ENCODE data around the gene TIMM13.
"Not testable (repeated sequence)": the region's sequence is repeated elsewhere in the genome, so short reads cannot be mapped to it uniquely, and the experiment has no call there.

The TIMM13 gene

DNA sequence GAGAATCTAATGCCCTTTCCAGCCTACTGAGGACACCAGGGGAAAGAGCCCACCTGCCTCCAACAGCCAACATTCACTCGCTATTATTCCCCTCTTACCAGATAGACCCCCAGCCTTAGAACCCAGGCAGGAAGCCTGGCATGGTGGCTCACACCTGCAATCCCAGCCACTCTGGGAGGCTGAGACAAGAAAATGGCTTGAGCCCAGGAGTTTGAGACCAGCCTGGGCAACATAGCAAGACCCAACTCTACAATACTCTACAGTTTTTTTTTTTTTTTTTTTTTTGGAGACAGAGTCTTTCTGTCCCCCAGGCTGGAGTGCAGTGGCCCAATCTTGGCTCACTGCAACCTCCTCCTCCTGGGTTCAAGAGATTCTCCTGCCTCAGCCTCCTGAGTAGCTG lies 32.9 kb upstream of the TIMM13 start:
- TF ChIP-seq, protein P1, sequence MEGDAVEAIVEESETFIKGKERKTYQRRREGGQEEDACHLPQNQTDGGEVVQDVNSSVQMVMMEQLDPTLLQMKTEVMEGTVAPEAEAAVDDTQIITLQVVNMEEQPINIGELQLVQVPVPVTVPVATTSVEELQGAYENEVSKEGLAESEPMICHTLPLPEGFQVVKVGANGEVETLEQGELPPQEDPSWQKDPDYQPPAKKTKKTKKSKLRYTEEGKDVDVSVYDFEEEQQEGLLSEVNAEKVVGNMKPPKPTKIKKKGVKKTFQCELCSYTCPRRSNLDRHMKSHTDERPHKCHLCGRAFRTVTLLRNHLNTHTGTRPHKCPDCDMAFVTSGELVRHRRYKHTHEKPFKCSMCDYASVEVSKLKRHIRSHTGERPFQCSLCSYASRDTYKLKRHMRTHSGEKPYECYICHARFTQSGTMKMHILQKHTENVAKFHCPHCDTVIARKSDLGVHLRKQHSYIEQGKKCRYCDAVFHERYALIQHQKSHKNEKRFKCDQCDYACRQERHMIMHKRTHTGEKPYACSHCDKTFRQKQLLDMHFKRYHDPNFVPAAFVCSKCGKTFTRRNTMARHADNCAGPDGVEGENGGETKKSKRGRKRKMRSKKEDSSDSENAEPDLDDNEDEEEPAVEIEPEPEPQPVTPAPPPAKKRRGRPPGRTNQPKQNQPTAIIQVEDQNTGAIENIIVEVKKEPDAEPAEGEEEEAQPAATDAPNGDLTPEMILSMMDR (IDR thresholded peaks at IDR 0.05; ENCODE audit: control extremely low read depth, extremely low read depth, low read depth, missing control alignments) = no peak
- ChIA-PET POLR2A (no interaction called here), CTCF (no interaction called here)
- DNase-seq (ENCODE audit: extremely low spot score) = no peak

DNA sequence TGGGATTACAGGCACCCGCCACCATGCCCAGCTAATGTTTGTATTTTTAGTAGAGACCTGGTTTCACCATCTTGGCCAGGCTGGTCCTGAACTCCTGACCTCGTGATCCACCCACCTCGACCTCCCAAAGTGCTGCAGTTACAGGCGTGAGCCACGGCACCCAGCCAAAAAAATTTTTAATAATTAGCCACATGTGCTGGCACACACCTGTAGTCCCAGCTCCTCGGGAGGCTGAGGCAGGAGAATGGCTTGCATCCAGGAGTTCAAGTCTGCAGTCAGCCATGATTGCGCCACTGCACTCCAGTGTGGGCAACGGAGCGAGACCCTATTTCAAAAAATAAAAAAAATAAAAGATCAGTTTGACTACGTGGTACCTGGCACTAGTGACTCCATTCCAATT lies 31.4 kb upstream of the TIMM13 start:
- DNase-seq (ENCODE audit: extremely low spot score); CTCF ChIA-PET: not testable (repeated sequence)
- POLR2A ChIA-PET = interaction anchor here (1.0 kb wide), 1 partner anchor 17 kb away, joined by 4 read pairs; the partner anchor contains the start of gene GADD45B

DNA sequence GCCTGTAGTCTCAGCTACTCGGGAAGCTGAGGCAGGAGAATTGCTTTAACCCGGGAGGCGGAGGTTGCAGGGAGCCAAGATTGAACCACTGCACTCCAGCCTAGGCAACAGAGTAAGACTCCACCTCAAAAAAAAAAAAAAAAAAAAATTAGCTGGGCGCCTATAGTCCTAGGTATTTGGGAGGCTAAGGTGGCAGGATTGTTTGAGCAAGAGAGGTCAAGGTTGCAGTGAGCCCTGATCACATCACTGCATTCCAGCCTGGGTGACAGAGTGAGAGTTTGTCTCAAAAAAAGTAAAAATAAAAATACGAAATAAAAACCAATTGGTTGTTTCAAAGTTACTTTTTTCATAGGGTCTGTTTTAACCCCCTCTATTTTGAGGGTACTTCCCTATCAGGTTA lies 30.7 kb upstream of the TIMM13 start:
- ChIA-PET CTCF (no interaction called here), POLR2A (interaction anchor here (1.0 to 2.9 kb wide), 2 partner anchors 18 to 20 kb away, joined by 4 to 45 read pairs; partner anchors contain the start of gene GADD45B)
- no peak for DNase-seq (ENCODE audit: extremely low spot score)
- TF ChIP-seq, protein P1 (IDR thresholded peaks at IDR 0.05; ENCODE audit: control extremely low read depth, extremely low read depth, low read depth, missing control alignments) = no peak

DNA sequence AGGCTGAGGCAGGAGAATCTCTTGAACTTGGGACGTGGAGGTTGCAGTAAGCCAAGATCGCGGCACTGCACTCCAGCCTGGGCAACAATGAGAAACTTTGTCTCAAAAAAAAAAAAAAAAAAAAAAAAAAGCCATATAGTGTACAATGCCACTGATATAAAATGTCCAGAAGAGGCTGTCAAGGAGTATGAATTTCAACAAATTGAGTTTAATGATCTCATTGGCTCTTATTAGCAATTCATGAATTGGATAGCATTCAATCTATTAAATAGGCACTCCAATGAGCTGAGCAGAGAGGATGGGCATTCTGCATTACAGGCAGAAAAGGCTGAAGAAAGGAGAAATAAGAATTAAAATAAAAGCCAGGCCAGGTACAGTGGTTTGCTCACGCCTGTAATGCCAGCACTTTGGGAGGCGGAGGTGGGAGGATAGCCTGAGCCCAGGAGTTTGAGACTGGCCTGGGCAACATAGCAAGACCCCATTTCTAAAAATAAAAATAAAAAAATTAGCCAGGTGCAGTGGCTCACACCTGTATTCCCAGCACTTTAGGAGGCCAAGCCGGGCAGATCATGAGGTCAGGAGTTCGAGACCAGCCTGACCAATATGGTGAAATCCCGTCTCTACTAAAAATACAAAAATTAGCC lies 30.1 kb upstream of the TIMM13 start:
- CTCF ChIA-PET = interaction anchor here (1.2 to 1.4 kb wide), 3 partner anchors 11 to 191 kb away, joined by 5 to 10 read pairs (median 6); no protein-coding TSS in a partner anchor
- TF ChIP-seq, protein P1 (IDR thresholded peaks at IDR 0.05; ENCODE audit: control extremely low read depth, extremely low read depth, low read depth, missing control alignments) = no peak
- no peak for DNase-seq (ENCODE audit: extremely low spot score)
- POLR2A ChIA-PET = interaction anchor here (0.6 to 2.9 kb wide), 2 partner anchors 13 to 20 kb away, joined by 4 to 45 read pairs; partner anchors contain the start of gene GADD45B

DNA sequence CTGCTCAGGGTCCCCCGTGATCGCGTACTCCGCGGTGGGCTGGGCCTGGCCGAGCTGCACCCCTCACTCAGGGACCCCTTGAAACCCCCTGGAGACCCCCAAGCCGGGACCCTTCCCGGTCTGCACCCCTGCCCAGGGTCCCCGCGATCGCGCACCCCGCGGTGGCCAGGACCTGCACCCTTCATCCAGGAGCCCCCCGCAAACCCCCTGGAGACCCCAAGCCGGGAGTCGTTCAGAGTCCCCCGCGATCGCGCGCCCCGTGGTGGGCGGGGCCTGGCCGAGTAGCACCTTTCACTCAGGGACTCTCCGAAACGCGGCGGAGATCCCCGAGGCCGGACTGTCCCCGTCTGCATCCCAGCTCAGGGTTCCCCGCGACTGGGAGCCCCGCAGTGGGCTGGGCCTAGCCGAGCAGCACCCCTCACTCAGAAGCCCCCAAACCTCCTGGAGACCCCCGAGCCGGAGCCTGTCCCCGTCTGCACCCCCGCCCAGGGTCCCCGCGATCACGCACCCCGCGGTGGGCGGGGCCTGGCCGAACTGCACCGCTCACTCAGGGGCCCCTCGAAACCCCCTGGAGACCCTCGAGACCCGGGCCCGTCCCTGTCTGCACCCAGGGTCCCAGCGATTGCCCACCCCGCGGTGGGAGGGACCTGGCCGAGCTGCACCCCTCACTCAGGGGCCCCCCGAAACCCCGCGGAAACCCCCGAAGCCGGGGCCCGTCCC lies 28.6 kb upstream of the TIMM13 start:
- TF ChIP-seq, protein P1 (IDR thresholded peaks at IDR 0.05; ENCODE audit: control extremely low read depth, extremely low read depth, low read depth, missing control alignments) = no peak
- DNase-seq (ENCODE audit: extremely low spot score) = peak; percentile 86
- ChIA-PET CTCF (interaction anchor here (0.7 to 1.5 kb wide), 8 partner anchors 13 to 192 kb away, joined by 3 to 10 read pairs (median 6); no protein-coding TSS in a partner anchor), POLR2A (interaction anchor here (1.6 to 2.9 kb wide), 2 partner anchors 22 to 28 kb away, joined by 4 to 45 read pairs; partner anchors contain the start of genes GADD45B and TIMM13)

DNA sequence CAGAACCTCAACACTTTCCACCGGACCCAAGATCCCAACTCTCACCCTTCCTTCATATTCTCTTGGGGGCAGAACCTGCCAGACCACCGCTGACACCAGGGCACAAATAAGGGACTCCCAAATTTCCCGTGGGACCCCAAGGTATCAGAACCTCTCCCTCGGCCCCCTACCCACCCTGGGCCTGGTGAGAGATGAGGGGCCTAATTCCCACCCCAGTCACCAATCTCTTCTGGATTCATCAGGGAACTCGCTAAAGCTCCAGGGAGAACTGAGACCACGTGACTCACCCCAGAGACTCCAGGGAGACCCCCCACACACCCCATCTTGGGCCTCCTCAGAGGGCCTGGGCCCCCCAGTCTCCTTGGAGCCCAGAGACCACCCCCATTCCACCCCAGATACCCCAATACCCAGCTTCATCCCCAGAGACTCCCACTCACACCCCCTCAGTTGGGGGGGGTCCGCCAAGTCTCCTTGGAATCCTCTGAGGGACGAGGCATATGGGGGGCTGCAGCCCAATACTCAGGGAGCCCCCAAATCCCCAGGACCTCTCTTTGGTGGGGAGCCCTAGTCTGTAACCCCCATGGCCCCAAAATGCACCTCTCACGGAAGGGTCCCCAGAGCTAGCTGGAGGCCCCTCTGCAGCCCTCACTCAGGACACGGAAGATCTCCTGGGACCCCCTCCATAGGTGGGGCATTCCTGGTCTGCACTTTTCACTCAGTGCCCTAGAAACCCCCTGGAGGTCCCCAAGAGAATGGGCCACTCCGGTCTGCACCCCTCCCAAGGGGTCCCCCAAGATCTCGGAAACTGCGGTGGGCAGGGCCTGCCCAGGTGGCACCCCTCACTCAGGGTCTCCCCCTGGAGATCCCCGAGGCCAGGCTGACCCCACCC lies 27.8 kb upstream of the TIMM13 start:
- ChIA-PET CTCF (interaction anchor here (1.3 to 1.5 kb wide), 2 partner anchors 158 to 165 kb away, joined by 3 to 6 read pairs; no protein-coding TSS in a partner anchor), POLR2A (interaction anchor here (1.6 to 2.9 kb wide), 3 partner anchors 21 to 28 kb away, joined by 4 to 45 read pairs (median 20); partner anchors contain the start of genes GADD45B and TIMM13)
- TF ChIP-seq, protein P1 (IDR thresholded peaks at IDR 0.05; ENCODE audit: control extremely low read depth, extremely low read depth, low read depth, missing control alignments) = no peak
- no peak for DNase-seq (ENCODE audit: extremely low spot score)

All from GM10248 (cell line).